Mammary epithelial cell (primary cell): Measurements from ENCODE around the gene RBM6.

Experiments
- CTCF ChIP-seq, 2 donors: IDR thresholded peaks in 1 of 2; conservative IDR thresholded peaks in 1 of 2; 2 replicates each; pipeline ENCODE4 v1.5.1; 2011 to 2012; ENCODE audit warnings: inconsistent platforms in 2 of 2, low read length in 2 of 2, mild to moderate bottlenecking in 2 of 2, control low read depth in 1 of 2, low read depth in 1 of 2; ENCODE audit not compliant: insufficient read depth in 1 of 2; ENCODE audit errors: extremely low read depth in 1 of 2
- EZH2 ChIP-seq: IDR thresholded peaks from 2 replicates; pipeline ENCODE4 v1.6.1; 2012; ENCODE audit warnings: low read length, inconsistent platforms, borderline replicate concordance

DNA sequence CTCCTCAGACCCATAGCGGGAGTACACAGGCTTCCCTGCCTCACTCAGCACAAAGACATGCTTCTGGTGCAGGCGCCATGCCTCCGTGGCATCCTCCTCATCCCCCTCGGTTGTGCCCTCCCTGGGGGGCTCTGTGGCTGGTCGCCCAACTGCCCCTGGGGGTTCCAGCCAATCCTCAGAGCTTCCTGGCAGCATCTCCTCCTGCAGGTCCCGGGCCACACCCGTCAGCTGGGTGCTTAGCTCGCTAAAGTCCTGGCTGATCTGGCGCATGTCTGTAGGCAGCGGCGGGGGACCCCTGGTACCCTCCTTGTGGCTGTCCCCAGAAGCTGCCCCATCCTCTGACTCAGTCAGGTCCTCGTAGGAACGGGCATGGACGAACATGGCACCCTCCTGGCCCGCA lies 28.3 kb upstream of the RBM6 start:
- TF ChIP-seq CTCF (conservative IDR thresholded peaks at IDR 0.05 in 1 of 2, IDR thresholded peaks at IDR 0.05 in 1 of 2; ENCODE audit: extremely low read depth in 1 of 2, insufficient read depth in 1 of 2, low read depth in 1 of 2, low read length in 2 of 2) (no peak), EZH2 (no peak)
